ENCODE data around the gene NLE1.
"Not testable (repeated sequence)": the region's sequence is repeated elsewhere in the genome, so short reads cannot be mapped to it uniquely, and the experiment has no call there.

NLE1 gene

GRCh38 chr17:35127751-35128514 is 14.2 kb downstream of the NLE1 start:
- no peak for DNase-seq (ENCODE audit: low spot score)

DNA sequence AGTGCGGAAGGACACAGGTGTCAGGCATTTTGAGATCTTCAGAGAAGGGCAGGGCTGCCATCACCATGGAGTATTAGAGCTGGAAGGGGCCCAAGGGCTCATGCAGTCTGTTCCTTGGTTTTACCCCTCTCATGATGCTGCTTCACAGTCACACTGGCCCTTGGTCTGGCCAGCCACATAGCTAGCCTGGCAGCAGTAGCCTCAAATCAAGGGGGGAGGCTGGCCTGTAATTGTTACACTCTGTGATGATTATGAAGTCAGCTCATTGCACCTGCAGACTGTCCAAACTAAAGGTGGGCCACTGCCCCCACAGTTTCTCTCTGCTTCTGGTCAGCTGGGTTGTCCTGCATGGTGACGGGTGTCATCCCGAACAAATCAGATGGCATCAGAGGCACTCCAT is 20.8 kb downstream of the NLE1 start, which contains the start of gene FNDC8:
Gene FNDC8 (plus strand): TSS at position 301 of the 400 bp plus-strand sequence. CDS start 79 bp downstream, at position 380.
- DNase-seq (ENCODE audit: low spot score): no peak

GRCh38 chr17:35119370-35120165 is 22.5 kb downstream of the NLE1 start, which contains the start of gene RAD51D:
TSS of gene RAD51D (minus strand) at chr17:35119860. CDS start at chr17:35119613, 247 bp downstream.
- DNase-seq (ENCODE audit: low spot score): peak; percentile 94

DNA sequence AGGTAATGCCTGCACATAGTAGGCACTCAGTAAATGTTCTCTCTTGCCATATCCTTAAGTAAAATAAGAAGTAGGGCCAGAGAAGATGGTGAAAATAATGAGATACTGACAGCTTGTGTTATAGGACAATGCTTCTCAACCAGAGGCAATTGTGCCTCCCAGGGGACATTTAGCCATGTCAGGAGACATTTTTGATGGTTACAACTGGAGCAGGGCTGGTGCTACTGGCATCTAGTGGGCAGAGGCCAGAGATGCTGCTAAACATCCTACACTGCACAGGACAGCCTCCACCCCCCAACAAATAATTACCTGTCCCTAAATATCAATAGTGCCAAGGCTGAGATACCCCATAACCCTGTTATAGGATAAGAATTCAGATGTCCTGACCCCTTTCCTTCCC is 24.1 kb downstream of the NLE1 start:
- no peak for DNase-seq (ENCODE audit: low spot score)

DNA sequence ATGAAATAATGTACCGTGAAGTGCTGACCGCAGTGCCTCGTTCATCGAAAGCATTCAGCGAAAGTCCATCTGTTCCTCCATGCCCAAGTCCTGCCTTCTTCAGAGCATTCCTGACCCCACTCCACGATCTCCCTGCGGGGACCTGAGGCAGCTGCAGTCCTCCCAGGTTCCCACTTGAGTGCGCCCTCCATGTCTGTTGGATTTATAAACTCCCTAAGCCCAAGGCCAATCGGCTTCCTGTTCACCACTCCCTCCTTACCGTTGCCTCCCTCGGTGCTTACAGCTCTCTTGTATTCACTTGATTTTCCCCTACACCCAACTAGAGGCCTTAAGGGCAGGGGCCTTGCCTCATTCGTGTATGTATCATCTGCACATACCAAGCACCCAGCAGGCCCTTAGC is 25.3 kb downstream of the NLE1 start:
- no peak for DNase-seq (ENCODE audit: low spot score)

DNA sequence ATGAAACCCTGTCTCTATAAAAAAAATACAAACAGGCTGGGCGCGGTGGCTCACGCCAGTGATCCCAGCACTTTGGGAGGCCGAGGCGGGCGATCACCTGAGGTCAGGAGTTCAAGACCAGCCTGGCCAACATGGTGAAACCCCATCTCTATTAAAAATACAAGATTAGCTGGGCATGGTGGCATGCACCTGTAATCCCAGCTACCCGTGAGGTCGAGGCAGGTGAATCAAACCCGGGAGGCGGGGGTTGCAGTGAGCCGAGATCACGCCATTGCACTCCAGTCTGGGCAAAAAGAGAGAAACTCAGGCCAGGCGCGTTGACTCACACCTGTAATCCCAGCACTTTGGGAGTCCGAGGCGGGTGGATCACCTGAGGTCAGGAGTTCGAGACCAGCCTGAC is 31.3 kb downstream of the NLE1 start:
- not testable (repeated sequence) for DNase-seq (ENCODE audit: low spot score)

GRCh38 chr17:35104844-35105450 is 37.2 kb downstream of the NLE1 start:
- DNase-seq (ENCODE audit: low spot score): no peak

DNA sequence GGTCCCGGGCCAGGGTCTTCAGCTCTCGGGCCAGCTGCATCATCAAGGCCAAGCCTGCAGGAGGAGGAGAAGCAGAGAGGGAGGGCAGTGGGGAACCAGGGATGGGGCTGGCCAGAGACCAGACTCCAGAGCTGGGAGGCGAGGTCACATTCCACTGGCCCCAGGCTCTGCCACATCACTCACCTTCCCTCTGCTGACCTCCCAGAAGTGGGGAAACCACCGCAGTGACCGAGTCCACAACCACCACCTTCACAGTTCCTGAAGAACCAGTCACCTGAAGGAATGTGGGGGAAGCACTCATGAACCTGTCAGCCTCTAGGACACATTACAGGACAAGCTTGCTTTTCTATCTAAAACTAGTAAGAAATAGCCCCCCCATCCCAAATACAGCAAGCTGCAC is 38.8 kb downstream of the NLE1 start:
- no peak for DNase-seq (ENCODE audit: low spot score)

DNA sequence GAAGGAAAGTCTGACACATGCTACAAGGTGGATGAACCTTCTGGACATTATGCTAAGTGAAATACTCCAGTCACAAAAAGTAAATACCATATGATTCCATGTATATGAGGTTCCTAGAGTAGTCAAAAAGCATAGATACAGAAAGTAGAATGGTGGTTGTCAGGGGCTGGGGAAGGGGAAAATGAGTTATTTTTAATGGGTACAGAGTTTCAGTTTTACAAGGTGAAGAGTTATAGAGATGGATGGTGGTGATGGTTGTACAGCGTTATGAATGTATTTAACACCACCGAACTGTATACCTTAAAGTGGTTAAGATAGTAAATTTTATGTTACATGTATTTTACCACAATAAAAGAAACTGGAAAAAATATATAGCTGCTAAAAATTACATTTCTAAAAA is 40.4 kb downstream of the NLE1 start:
- no peak for DNase-seq (ENCODE audit: low spot score)

GRCh38 chr17:35101036-35101435 is 41.1 kb downstream of the NLE1 start:
- DNase-seq (ENCODE audit: low spot score): no peak

GRCh38 chr17:35099908-35100307 is 42.2 kb downstream of the NLE1 start:
- no peak for DNase-seq (ENCODE audit: low spot score)

- DNase-seq (ENCODE audit: low spot score): no peak
These were observed 44.3 kb downstream of the NLE1 start for GRCh38 chr17:35097776-35098175.

GRCh38 chr17:35095741-35096140 is 46.4 kb downstream of the NLE1 start:
- no peak for DNase-seq (ENCODE audit: low spot score)

GRCh38 chr17:35094902-35095301 is 47.2 kb downstream of the NLE1 start:
- DNase-seq (ENCODE audit: low spot score): no peak

GRCh38 chr17:35090707-35091106 is 51.4 kb downstream of the NLE1 start:
- not testable (repeated sequence) for DNase-seq (ENCODE audit: low spot score)

DNA sequence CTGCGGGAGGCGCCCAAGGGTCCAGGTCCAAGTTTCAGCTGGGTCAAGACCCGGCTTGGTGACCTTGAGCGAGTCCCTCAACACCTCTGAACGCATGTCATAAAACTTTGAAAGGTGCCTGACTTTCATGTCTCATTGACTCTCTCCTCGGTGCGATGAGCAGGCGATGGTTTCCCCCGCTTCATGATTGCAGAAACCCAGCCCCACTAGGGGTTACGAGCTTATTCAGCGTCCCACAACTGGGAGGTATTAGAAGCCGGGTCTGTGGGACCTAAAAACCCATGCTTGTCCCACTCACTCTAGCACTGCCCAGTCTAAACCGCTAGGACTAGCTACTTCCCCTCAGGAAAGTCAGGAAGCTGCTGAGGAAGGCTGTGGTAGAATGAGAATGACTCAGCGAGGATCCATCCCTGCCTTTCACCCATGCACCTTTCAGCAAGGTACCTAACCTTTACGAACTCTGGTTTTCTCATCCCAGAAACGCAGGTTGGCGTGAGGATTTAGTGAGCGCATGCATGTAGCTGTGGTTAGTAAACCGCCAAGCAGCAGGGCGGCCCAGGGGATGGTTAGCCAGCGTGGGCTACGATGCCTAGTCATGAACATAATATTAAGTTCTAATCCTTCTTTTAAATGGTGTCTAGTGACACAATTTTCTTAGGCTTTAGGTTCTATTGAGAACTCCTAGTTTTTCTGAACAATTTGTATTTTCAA is 52.4 kb downstream of the NLE1 start:
- DNase-seq (ENCODE audit: low spot score): peak; percentile 27

DNA sequence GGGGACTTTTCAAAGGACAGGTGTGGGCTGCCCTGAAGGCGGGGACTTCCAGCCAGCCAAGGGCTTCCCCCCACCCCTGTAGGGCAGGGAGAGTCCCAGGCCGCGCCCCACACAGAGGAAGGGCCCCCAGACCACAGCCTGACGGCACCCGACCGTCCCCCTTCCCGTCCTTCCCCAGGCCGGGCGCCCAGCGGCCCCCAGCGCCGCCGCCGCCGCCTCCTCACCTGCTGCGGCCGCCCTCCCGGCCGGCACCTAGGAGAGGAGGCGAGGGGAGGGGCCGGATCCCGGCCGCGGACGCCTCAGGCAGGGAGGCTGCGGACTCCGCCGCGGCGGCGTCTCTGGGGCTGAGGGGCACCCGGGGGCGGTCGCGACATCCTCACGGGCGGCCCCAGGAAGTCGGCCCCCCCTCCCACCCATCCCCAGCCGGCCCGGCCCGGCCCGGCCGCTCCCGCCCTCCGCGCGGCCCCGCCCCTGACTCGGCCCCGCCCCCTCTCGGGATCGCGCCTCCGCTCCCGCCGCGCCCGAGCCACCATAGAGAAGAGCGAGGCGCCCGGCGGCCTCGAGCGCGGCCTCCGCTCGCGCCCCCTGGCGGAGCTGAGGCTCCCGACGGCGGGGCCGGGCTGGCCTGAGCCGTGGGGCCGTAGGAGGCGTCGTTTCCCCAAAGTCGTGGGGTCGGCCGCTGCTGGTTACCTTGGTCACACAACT is 53.1 kb downstream of the NLE1 start:
- peak; percentile 92 for DNase-seq (ENCODE audit: low spot score)

GRCh38 chr17:35088356-35088880 is 53.7 kb downstream of the NLE1 start:
- peak; percentile 29 for DNase-seq (ENCODE audit: low spot score)

GRCh38 chr17:35087731-35088355 is 54.3 kb downstream of the NLE1 start:
- no peak for DNase-seq (ENCODE audit: low spot score)

DNA sequence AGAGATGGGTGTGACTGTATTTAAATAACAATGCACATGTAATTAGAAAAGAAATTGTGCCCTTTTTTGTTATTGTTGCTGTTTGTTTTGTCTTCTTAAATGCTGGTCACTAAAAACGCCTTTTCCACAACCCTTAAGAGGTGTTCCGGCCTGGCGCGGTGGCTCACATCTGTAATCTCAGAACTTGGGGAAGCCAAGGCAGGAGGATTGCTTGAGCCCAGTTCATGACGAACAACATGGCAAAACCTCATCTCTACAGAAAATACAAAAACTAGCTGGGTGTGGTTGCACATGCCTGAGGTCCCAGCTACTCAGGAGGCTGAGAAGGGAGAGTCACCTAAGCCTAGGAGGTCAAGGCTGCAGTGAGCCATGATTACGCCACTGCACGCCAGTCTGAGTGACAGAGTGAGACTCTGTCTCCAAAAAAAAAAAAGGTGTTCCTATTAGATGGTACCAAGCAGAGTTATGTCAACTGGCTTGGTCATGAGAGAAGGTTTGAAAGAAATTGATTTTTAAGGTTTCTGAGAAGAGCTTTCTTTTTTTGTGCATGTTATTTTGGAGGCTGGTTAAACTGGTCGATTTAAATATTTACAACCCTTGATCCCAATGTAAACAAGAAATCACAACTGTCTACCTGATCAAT is 55.1 kb downstream of the NLE1 start:
- DNase-seq (ENCODE audit: low spot score): no peak
